ENCODE measurements around the gene HES4. TPM values are rescaled to one million over a fixed set of nuclear protein-coding genes. Genes with fewer than 3 reads are reported as not detected.
A peak's percentile ranks its signal among the peaks of the same experiment; 100 is the strongest.

HES4 gene
- total RNA-seq, 1 donor from 2014 or later, result 149 TPM

DNA sequence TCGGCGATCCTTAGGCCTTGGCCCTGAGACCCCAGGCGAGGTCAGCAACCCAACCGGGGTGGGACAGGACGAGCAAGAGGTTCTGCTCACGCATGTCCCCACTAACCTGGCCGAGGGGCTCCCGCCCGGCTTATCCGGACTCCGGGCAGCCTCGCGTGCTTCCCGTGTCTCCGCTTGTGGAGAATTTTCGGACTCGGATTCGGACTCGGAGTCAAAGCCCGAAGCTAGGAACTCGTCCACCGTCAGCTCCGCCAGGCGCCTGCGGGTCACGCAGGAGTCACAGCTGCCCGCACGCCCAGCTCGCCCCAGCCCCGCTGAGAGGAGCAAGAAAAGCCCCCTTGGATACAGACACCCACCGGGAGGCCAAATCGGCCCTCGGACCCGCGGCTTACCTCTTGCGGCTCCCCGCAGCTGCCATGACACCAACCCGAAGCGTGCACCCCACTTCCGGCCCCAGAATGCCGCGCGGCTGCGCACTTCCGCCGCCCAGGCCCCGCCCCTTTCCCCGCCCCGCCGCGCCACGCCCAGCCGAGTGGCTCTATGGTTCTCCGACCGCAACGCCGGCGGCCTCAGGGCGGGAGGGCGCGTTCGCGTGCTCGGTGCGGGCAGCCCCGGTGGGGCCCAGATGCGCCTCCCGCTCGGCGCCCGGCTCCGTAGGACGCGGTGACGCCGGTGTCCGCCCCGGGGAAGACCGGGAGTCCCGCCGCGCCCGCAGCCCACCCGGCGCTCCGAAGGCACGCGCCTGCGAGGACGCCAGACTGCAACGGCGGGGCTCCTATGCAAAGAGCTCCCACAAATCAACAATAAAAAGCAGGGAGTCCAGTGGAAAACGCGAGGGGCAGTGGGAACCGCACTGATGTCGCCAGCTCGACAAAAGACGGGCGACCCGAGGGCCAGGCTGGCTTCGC is 40.8 kb downstream of the HES4 start, which contains the start of gene NOC2L:
NOC2L (minus strand) TSS at position 434 of the 908 bp plus-strand sequence; CDS start at position 418, 16 bp downstream.
- FAIRE-seq (no peak), DNase-seq (ENCODE audit: low read depth) (peak; percentile 64)
- no peaks in the 10 kb centered on the region for H3K27me3 ChIP-seq (ENCODE audit: insufficient read depth, low read length)
- TF ChIP-seq EZH2 (IDR thresholded peaks at IDR 0.05; ENCODE audit: insufficient read depth, low read length), result no peak
- TF ChIP-seq, protein P1, sequence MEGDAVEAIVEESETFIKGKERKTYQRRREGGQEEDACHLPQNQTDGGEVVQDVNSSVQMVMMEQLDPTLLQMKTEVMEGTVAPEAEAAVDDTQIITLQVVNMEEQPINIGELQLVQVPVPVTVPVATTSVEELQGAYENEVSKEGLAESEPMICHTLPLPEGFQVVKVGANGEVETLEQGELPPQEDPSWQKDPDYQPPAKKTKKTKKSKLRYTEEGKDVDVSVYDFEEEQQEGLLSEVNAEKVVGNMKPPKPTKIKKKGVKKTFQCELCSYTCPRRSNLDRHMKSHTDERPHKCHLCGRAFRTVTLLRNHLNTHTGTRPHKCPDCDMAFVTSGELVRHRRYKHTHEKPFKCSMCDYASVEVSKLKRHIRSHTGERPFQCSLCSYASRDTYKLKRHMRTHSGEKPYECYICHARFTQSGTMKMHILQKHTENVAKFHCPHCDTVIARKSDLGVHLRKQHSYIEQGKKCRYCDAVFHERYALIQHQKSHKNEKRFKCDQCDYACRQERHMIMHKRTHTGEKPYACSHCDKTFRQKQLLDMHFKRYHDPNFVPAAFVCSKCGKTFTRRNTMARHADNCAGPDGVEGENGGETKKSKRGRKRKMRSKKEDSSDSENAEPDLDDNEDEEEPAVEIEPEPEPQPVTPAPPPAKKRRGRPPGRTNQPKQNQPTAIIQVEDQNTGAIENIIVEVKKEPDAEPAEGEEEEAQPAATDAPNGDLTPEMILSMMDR (IDR thresholded peaks at IDR 0.05; ENCODE audit: insufficient read depth, low read depth, low read length), result no peak
- Mint-ChIP-seq H3K9me3 (ENCODE audit: unreplicated experiment) (no peaks in the 10 kb centered on the region), H3K27ac (ENCODE audit: unreplicated experiment) (peak within 1 kb of the TSS; percentile 58), H3K4me3 (ENCODE audit: unreplicated experiment) (peak within 1 kb of the TSS; percentile 94), H3K4me1 (ENCODE audit: low read depth, unreplicated experiment) (peaks cover 7% of the 10 kb centered on the region), H3K27me3 (ENCODE audit: low read depth, unreplicated experiment) (no peaks in the 10 kb centered on the region), H3K36me3 (ENCODE audit: low read depth, unreplicated experiment) (peaks cover 12% of the 10 kb centered on the region)
- peaks cover 38% of the 10 kb centered on the region for H3K79me2 ChIP-seq (ENCODE audit: insufficient read depth, low read length)
- H2AFZ ChIP-seq (ENCODE audit: low read depth, low read length), result peak within 1 kb of the TSS; percentile 68
- peak within 1 kb of the TSS; percentile 100 for H3K4me2 ChIP-seq (ENCODE audit: low read length)
- H3K4me1 ChIP-seq (ENCODE audit: insufficient read depth, low read length), result peaks cover 2% of the 10 kb centered on the region
- peaks cover 20% of the 10 kb centered on the region for H3K36me3 ChIP-seq (ENCODE audit: insufficient read depth, low read length)
- peak within 1 kb of the TSS; percentile 94 for H3K9ac ChIP-seq (ENCODE audit: low read length)
- H3K4me3 ChIP-seq (ENCODE audit: insufficient read depth, low read depth, low read length), result peak within 1 kb of the TSS; percentile 97
- H3K9me3 ChIP-seq (ENCODE audit: insufficient read depth, low read depth, low read length), result no peaks in the 10 kb centered on the region
- peaks cover 28% of the 10 kb centered on the region for H4K20me1 ChIP-seq (ENCODE audit: insufficient read depth, low read length)
- H3K27ac ChIP-seq (ENCODE audit: low read depth, low read length), result peak within 1 kb of the TSS; percentile 32

DNA sequence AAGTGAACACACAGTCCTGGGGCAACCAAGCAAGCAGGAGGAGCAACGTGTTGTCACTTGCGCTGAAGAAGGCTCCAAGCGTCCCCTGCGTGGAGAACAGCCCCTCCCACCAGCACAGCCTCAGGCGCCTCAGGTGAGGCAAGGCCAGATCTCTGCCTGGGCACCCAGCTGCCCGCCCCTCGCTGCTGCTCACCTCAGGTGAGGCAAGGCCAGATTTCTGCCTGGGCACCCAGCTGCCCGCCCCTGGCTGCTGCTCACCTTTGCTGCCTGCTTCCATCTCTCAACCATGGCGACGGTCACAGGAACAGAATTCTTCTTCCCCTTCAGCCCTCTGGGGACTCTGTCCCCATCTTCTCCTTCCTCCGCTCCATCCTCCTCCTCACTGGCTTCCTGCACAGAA is 43.3 kb downstream of the HES4 start:
- TF ChIP-seq, protein P1 (IDR thresholded peaks at IDR 0.05; ENCODE audit: insufficient read depth, low read depth, low read length), result no peak
- TF ChIP-seq EZH2 (IDR thresholded peaks at IDR 0.05; ENCODE audit: insufficient read depth, low read length), result no peak
- peaks cover 36% of the 10 kb centered on the region for H3K79me2 ChIP-seq (ENCODE audit: insufficient read depth, low read length)
- H3K4me2 ChIP-seq (ENCODE audit: low read length), result no peak overlapping the region
- Mint-ChIP-seq H3K4me1 (ENCODE audit: low read depth, unreplicated experiment) (peaks cover 7% of the 10 kb centered on the region), H3K27ac (ENCODE audit: unreplicated experiment) (no peak overlapping the region), H3K4me3 (ENCODE audit: unreplicated experiment) (no peak overlapping the region), H3K27me3 (ENCODE audit: low read depth, unreplicated experiment) (no peaks in the 10 kb centered on the region), H3K36me3 (ENCODE audit: low read depth, unreplicated experiment) (peaks cover 10% of the 10 kb centered on the region), H3K9me3 (ENCODE audit: unreplicated experiment) (no peaks in the 10 kb centered on the region)
- peaks cover 19% of the 10 kb centered on the region for H3K36me3 ChIP-seq (ENCODE audit: insufficient read depth, low read length)
- H3K27ac ChIP-seq (ENCODE audit: low read depth, low read length), result no peak overlapping the region
- H3K9ac ChIP-seq (ENCODE audit: low read length), result no peak overlapping the region
- DNase-seq (ENCODE audit: low read depth) (no peak), FAIRE-seq (no peak)
- H3K27me3 ChIP-seq (ENCODE audit: insufficient read depth, low read length), result no peaks in the 10 kb centered on the region
- peaks cover 33% of the 10 kb centered on the region for H4K20me1 ChIP-seq (ENCODE audit: insufficient read depth, low read length)
- no peaks in the 10 kb centered on the region for H3K9me3 ChIP-seq (ENCODE audit: insufficient read depth, low read depth, low read length)
- no peak overlapping the region for H3K4me3 ChIP-seq (ENCODE audit: insufficient read depth, low read depth, low read length)
- H2AFZ ChIP-seq (ENCODE audit: low read depth, low read length), result no peak overlapping the region
- peaks cover 2% of the 10 kb centered on the region for H3K4me1 ChIP-seq (ENCODE audit: insufficient read depth, low read length)
